Vagina (tissue), 2 donors: ENCODE data around the gene RPS6KA1. TPM values are rescaled to one million over a fixed set of nuclear protein-coding genes. Genes with fewer than 3 reads are reported as not detected.

ENCODE experiments used
- DNase-seq, 2 donors: peaks; one replicate each; pipeline ENCODE4 v3.0.0-alpha.2; 2017; ENCODE audit errors: extremely low spot score in 2 of 2
- H3K27ac ChIP-seq: fragments of 200-600 bp; sonication (generic); one replicate; pipeline ENCODE4 v1.5.1; 2019
- H3K27me3 ChIP-seq: fragments of 200-600 bp; sonication (generic); one replicate; pipeline ENCODE4 v1.5.1; 2019
- H3K36me3 ChIP-seq, 2 donors: fragments of 200-600 bp; sonication (generic); one replicate each; pipeline ENCODE4 v1.5.1; 2017 to 2019
- H3K4me1 ChIP-seq: fragments of 200-600 bp; sonication (generic); one replicate; pipeline ENCODE4 v1.5.1; 2019
- H3K4me3 ChIP-seq, 2 donors: fragments of 200-600 bp; sonication (generic); 1 replicate in 1 of 2; 2 replicates in 1 of 2; pipeline ENCODE4 v1.5.1; 2016 to 2019
- H3K9me3 ChIP-seq: fragments of 200-600 bp; sonication (generic); one replicate; pipeline ENCODE4 v1.5.1; 2019
- CTCF ChIP-seq, 3 experiments: fragments of 450-650 bp in 2 of 3; fragments of 200-600 bp in 1 of 3; sonication (generic) in 1 of 3; IDR thresholded peaks; one replicate each; pipeline ENCODE4 v1.5.1; 2017 to 2019; ENCODE audit warnings: antibody characterized with exemption in 3 of 3, mild to moderate bottlenecking in 2 of 3, moderate library complexity in 2 of 3
- POLR2A ChIP-seq, 2 donors: fragments of 450-650 bp; IDR thresholded peaks; one replicate each; pipeline ENCODE4 v1.6.1; 2017; ENCODE audit warnings: antibody characterized with exemption in 2 of 2, mild to moderate bottlenecking in 2 of 2, moderate library complexity in 2 of 2
- POLR2AphosphoS5 ChIP-seq, 2 donors: sonication (generic); formaldehyde crosslinking; IDR thresholded peaks; one replicate each; pipeline ENCODE4 v1.9.0; 2017; ENCODE audit warnings: antibody characterized with exemption in 2 of 2, mild to moderate bottlenecking in 2 of 2, low read depth in 1 of 2; ENCODE audit not compliant: insufficient read depth in 1 of 2
- intact Hi-C: fragments of 100-400 bp; cut with DNase I; formaldehyde crosslinking; loops from one replicate; pipeline ENCODE4 v1.15.1; 2023
- total RNA-seq: library from RNA; depleted of rRNA; stranded (reverse); fragments of >200 nt; gene quantifications from one replicate; pipeline ENCODE4 v1.2.3, GENCODE V29; 2016

RPS6KA1 gene
- total RNA-seq, 1 donor from 2014 or later: 22.8 TPM

GRCh38 chr1:26530895-26531598 is 1.5 kb downstream of the RPS6KA1 start:
- Histone ChIP-seq H3K27ac (peak overlapping the region; percentile 25), H3K4me3 (peak overlapping the region in 1 of 2 donors; percentile 54)

GRCh38 chr1:26531651-26532131 is 2.1 kb downstream of the RPS6KA1 start:
- TF ChIP-seq POLR2AphosphoS5 (IDR thresholded peaks at IDR 0.05; ENCODE audit: insufficient read depth in 1 of 2, low read depth in 1 of 2) (no peak), POLR2A (IDR thresholded peaks at IDR 0.05) (no peak), CTCF (IDR thresholded peaks at IDR 0.05) (no peak)
- intact Hi-C loops: no loop called here
- Histone ChIP-seq H3K4me1 (peaks cover 27% of the 10 kb centered on the region), H3K4me3 (no peak overlapping the region), H3K36me3 (no peaks in the 10 kb centered on the region), H3K9me3 (no peaks in the 10 kb centered on the region), H3K27ac (peak overlapping the region; percentile 39), H3K27me3 (no peaks in the 10 kb centered on the region)
- peak in 1 of 2 donors; percentile 84 for DNase-seq

More at GRCh38 chr1:26530895-26531598, 1.5 kb downstream of the RPS6KA1 start:
- DNase-seq: peak in 1 of 2 donors; percentile 84
- intact Hi-C loops: no loop called here
- Histone ChIP-seq H3K27me3 (no peaks in the 10 kb centered on the region), H3K36me3 (no peaks in the 10 kb centered on the region), H3K9me3 (no peaks in the 10 kb centered on the region), H3K4me1 (peaks cover 27% of the 10 kb centered on the region)
- TF ChIP-seq POLR2A (IDR thresholded peaks at IDR 0.05) (no peak), POLR2AphosphoS5 (IDR thresholded peaks at IDR 0.05; ENCODE audit: insufficient read depth in 1 of 2, low read depth in 1 of 2) (no peak)

GRCh38 chr1:26533951-26534509 is 4.5 kb downstream of the RPS6KA1 start:
- H3K4me1 ChIP-seq: peaks cover 27% of the 10 kb centered on the region
- TF ChIP-seq POLR2AphosphoS5 (IDR thresholded peaks at IDR 0.05; ENCODE audit: insufficient read depth in 1 of 2, low read depth in 1 of 2) (no peak), CTCF (IDR thresholded peaks at IDR 0.05) (no peak), POLR2A (IDR thresholded peaks at IDR 0.05) (no peak)
- no peaks in the 10 kb centered on the region for H3K27me3 ChIP-seq
- H3K4me3 ChIP-seq: no peak overlapping the region
- no peaks in the 10 kb centered on the region for H3K36me3 ChIP-seq
- no peak for DNase-seq
- H3K9me3 ChIP-seq: no peaks in the 10 kb centered on the region
- no peak overlapping the region for H3K27ac ChIP-seq
- intact Hi-C loops: no loop called here

- Histone ChIP-seq H3K9me3 (no peaks in the 10 kb centered on the region), H3K27me3 (no peaks in the 10 kb centered on the region), H3K4me3 (no peak overlapping the region), H3K4me1 (peaks cover 24% of the 10 kb centered on the region), H3K27ac (no peak overlapping the region), H3K36me3 (no peaks in the 10 kb centered on the region)
- intact Hi-C loops: no loop called here
- no peak for DNase-seq
- TF ChIP-seq POLR2AphosphoS5 (IDR thresholded peaks at IDR 0.05; ENCODE audit: insufficient read depth in 1 of 2, low read depth in 1 of 2): no peak
- no peak for TF ChIP-seq POLR2A (IDR thresholded peaks at IDR 0.05)
- TF ChIP-seq CTCF (IDR thresholded peaks at IDR 0.05): no peak
These were observed 5.6 kb downstream of the RPS6KA1 start for GRCh38 chr1:26535201-26535600.

- DNase-seq: no peak
- TF ChIP-seq POLR2AphosphoS5 (IDR thresholded peaks at IDR 0.05; ENCODE audit: insufficient read depth in 1 of 2, low read depth in 1 of 2) (no peak), POLR2A (IDR thresholded peaks at IDR 0.05) (no peak), CTCF (IDR thresholded peaks at IDR 0.05) (no peak)
- intact Hi-C loops: no loop called here
- no peaks in the 10 kb centered on the region for H3K27me3 ChIP-seq
- no peaks in the 10 kb centered on the region for H3K36me3 ChIP-seq
- no peaks in the 10 kb centered on the region for H3K9me3 ChIP-seq
- H3K4me1 ChIP-seq: peaks cover 16% of the 10 kb centered on the region
- H3K4me3 ChIP-seq: no peak overlapping the region
- no peak overlapping the region for H3K27ac ChIP-seq
These were observed 6.5 kb downstream of the RPS6KA1 start for GRCh38 chr1:26536081-26536480.
